MCF 10A (cell line): ENCODE data around the gene CFAP61. TPM values are rescaled to one million over a fixed set of nuclear protein-coding genes. Genes with fewer than 3 reads are reported as not detected.
"Not testable (repeated sequence)": the region's sequence is repeated elsewhere in the genome, so short reads cannot be mapped to it uniquely, and the experiment has no call there.

Experiments
- BruUV-seq: library from RNA; stranded (reverse); fragments of 400-500 nt; replicated peaks from 2 replicates; lab custom pipeline; 2021; lab: Mats Ljungman, UMichigan
- CTCF ChIA-PET: fragments of 300-600 bp; sonication (Branson Sonifier 250); formaldehyde crosslinking; extraction: SDS; loops from one replicate; lab custom pipeline; 2021; ENCODE audit warnings: antibody characterized with exemption, inconsistent platforms; lab: Yijun Ruan, JAX
- POLR2A ChIA-PET: fragments of 300-600, 350-650 bp; sonication (Branson Sonifier 250); formaldehyde crosslinking; extraction: SDS; loops from one replicate; lab custom pipeline; 2020; ENCODE audit warnings: antibody characterized with exemption, inconsistent platforms; lab: Yijun Ruan, JAX
- DNase-seq: peaks from one replicate; pipeline ENCODE4 v3.0.0-alpha.2; 2018; ENCODE audit not compliant: unreplicated experiment
- H3K27ac Mint-ChIP-seq: one replicate; pipeline ENCODE4 v1.8.0; 2022; ENCODE audit warnings: mild to moderate bottlenecking, low read depth, mixed read lengths; ENCODE audit not compliant: unreplicated experiment
- H3K27me3 Mint-ChIP-seq: one replicate; pipeline ENCODE4 v1.8.0; 2022; ENCODE audit warnings: mixed read lengths; ENCODE audit not compliant: insufficient read depth, unreplicated experiment
- H3K36me3 Mint-ChIP-seq: one replicate; pipeline ENCODE4 v1.8.0; 2022; ENCODE audit warnings: mild to moderate bottlenecking, moderate library complexity, mixed read lengths; ENCODE audit not compliant: insufficient read depth, unreplicated experiment
- H3K4me1 Mint-ChIP-seq: one replicate; pipeline ENCODE4 v1.8.0; 2022; ENCODE audit warnings: mixed read lengths; ENCODE audit not compliant: insufficient read depth, unreplicated experiment
- H3K4me3 Mint-ChIP-seq: one replicate; pipeline ENCODE4 v1.8.0; 2022; ENCODE audit warnings: mild to moderate bottlenecking, moderate library complexity, mixed read lengths; ENCODE audit not compliant: unreplicated experiment
- H3K9me3 Mint-ChIP-seq: one replicate; pipeline ENCODE4 v1.8.0; 2022; ENCODE audit warnings: mixed read lengths; ENCODE audit not compliant: unreplicated experiment
- CTCF ChIP-seq: fragments of 200-600 bp; IDR thresholded peaks from one replicate; pipeline ENCODE4 v1.8.0; 2022; ENCODE audit warnings: antibody characterized with exemption, mild to moderate bottlenecking; ENCODE audit not compliant: unreplicated experiment
- intact Hi-C: fragments of 100-400 bp; cut with micrococcal nuclease; formaldehyde crosslinking; loops from 2 replicates; pipeline ENCODE4 v1.14.1; 2022
- total RNA-seq: library from RNA; stranded (reverse); gene quantifications from 2 replicates; pipeline ENCODE4 v1.2.3, GENCODE V29; 2022

Gene CFAP61
- total RNA-seq, 1 experiment from 2014 or later = 1.5 TPM

DNA sequence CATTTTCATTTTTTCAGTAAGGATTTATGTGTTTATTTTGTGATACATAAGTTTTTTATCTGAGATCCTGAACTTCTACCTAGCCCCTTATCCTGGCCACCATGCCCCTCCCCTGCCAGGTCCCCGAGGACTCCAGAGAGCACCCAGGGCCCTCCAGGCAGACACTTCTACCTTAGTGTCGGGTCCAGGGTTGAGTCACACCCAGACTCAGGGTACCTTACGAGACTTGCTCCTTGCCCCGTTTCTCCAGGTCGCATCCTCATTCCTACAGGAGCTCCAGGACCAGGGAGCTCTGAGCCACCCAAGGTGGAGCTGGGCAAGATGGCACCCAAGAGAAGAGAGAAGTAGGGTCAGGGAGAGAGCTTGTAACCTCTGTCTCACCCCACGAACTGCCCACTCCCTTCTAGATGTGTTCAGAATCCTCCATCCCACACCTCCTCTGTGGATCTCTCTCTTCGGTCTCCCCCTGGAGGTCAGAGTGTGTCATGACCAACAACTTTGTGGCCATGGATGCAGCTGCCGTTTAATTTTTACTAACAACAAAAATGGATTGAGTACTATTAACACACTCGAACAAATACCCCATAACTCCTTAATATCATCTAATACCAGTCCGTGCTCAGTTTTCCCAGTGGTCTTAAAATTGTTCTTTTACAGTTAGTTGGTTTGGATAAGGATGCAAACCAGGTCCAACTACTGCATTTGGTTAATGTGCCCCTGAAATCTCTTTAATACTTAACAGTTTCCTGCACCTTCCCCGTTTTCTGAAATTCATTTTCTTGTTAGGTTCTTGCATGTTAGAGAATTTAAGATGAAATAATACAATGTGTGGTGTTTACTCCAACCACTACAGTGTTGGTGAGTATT, 185.0 kb downstream of the CFAP61 start:
- POLR2A ChIA-PET = interaction anchor here (0.5 to 2.6 kb wide), 5 partner anchors 31 to 222 kb away, joined by 3 to 18 read pairs (median 5); no protein-coding TSS in a partner anchor
- Mint-ChIP-seq H3K27me3 (no peaks in the 10 kb centered on the region), H3K4me3 (no peak overlapping the region), H3K4me1 (peaks cover 7% of the 10 kb centered on the region), H3K36me3 (no peaks in the 10 kb centered on the region), H3K27ac (peak overlapping the region; percentile 4), H3K9me3 (no peaks in the 10 kb centered on the region)
- peak; percentile 59 for TF ChIP-seq CTCF
- CTCF ChIA-PET = interaction anchor here (0.5 to 5.4 kb wide), 55 partner anchors 9 to 502 kb away, joined by 3 to 116 read pairs (median 4); partner anchors contain the start of genes CFAP61 and CRNKL1
- intact Hi-C loops = loop anchor here (1.0 to 5.0 kb wide), 3 partner anchors 153 to 330 kb away; partner anchors contain the start of gene NAA20
- no TSS peak for BruUV-seq
- peak; percentile 65 for DNase-seq

DNA sequence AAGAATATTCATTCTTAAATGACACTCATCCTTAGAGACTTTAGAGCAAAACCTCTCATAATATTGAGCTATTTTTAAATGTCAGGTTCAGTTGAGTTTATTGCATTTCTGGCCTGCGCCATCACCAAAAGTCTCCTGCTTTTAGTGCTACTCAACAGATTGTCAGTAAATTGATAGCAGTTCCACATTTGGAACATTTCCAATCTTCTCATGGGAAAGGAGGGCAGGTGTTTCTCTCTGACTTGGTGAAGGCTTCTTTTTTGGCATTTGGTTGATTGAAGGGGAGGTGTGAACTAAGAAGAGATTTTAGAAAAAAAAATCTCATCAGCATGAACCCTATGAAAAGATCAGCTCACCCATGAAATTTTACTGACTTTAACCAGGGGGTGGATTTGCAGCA, 189.6 kb downstream of the CFAP61 start:
- ChIA-PET CTCF (interaction anchor here (0.5 to 2.4 kb wide), 4 partner anchors 11 to 158 kb away, joined by 3 to 13 read pairs (median 4); no protein-coding TSS in a partner anchor), POLR2A (interaction anchor here (0.6 to 1.2 kb wide), 2 partner anchors 10 to 1949 kb away, joined by 3 read pairs; no protein-coding TSS in a partner anchor)
- TF ChIP-seq CTCF = no peak
- Mint-ChIP-seq H3K4me3 (no peak overlapping the region), H3K9me3 (peaks cover 11% of the 10 kb centered on the region), H3K36me3 (no peaks in the 10 kb centered on the region), H3K27ac (no peak overlapping the region), H3K4me1 (peaks cover 7% of the 10 kb centered on the region), H3K27me3 (no peaks in the 10 kb centered on the region)
- no peak for DNase-seq
- BruUV-seq = no TSS peak
- intact Hi-C loops = loop anchor here (2.0 kb wide), 1 partner anchor 23 kb away; no protein-coding TSS in a partner anchor

- peaks cover 11% of the 10 kb centered on the region for H3K9me3 Mint-ChIP-seq
- intact Hi-C loops, BruUV-seq, H3K4me1 Mint-ChIP-seq, H3K27me3 Mint-ChIP-seq, H3K36me3 Mint-ChIP-seq, H3K4me3 Mint-ChIP-seq, DNase-seq, POLR2A ChIA-PET, H3K27ac Mint-ChIP-seq: not testable (repeated sequence)
- CTCF ChIA-PET = interaction anchor here (0.6 kb wide), 2 partner anchors 11 to 161 kb away, joined by 3 read pairs; no protein-coding TSS in a partner anchor
These were observed 192.1 kb downstream of the CFAP61 start for GRCh38 chr20:20244384-20244783.

GRCh38 chr20:20246996-20247633, 194.8 kb downstream of the CFAP61 start:
- Mint-ChIP-seq H3K4me1 (no peaks in the 10 kb centered on the region), H3K4me3 (no peak overlapping the region), H3K27ac (no peak overlapping the region), H3K36me3 (no peaks in the 10 kb centered on the region), H3K9me3 (peaks cover 11% of the 10 kb centered on the region), H3K27me3 (no peaks in the 10 kb centered on the region)
- no peak for DNase-seq
- POLR2A ChIA-PET = interaction anchor here (1.0 kb wide), 1 partner anchor 195 kb away, joined by 3 read pairs; the partner anchor contains the start of genes CFAP61 and CRNKL1
- CTCF ChIA-PET = interaction anchor here (0.5 to 1.9 kb wide), 5 partner anchors 8 to 163 kb away, joined by 3 to 22 read pairs (median 3); no protein-coding TSS in a partner anchor
- TF ChIP-seq CTCF = no peak
- no TSS peak for BruUV-seq
- intact Hi-C loops = no loop called here
